ENCODE measurements around the gene TMEM63B. TPM values are rescaled to one million over a fixed set of nuclear protein-coding genes. Genes with fewer than 3 reads are reported as not detected.
"Not testable (repeated sequence)": the region's sequence is repeated elsewhere in the genome, so short reads cannot be mapped to it uniquely, and the experiment has no call there.

The TMEM63B gene
- total RNA-seq, 1 donor from 2014 or later, result 59.3 TPM

DNA sequence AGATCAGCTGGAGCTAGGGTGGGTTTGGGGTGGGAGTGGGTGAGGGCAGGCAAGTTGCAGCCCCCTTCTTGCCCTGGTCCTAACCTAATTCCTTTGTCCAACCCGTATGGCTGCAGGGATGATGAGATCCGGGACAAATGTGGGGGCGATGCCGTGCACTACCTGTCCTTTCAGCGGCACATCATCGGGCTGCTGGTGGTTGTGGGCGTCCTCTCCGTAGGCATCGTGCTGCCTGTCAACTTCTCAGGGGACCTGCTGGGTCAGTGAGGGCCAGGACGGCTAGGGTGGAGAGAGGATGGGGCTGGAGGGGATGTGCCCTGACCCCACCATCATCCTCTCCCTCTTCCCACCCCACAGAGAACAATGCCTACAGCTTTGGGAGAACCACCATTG is 12.0 kb downstream of the TMEM63B start:
- Histone ChIP-seq H3K27me3 (ENCODE audit: control insufficient read depth, insufficient read depth, low read length) (no peaks in the 10 kb centered on the region), H3K36me3 (ENCODE audit: control insufficient read depth, insufficient read depth, low read length) (peaks cover 1% of the 10 kb centered on the region), H3K4me3 (ENCODE audit: low read depth, low read length) (no peak overlapping the region)
- DNase-seq (ENCODE audit: low read depth), result no peak
- TF ChIP-seq, protein P1, sequence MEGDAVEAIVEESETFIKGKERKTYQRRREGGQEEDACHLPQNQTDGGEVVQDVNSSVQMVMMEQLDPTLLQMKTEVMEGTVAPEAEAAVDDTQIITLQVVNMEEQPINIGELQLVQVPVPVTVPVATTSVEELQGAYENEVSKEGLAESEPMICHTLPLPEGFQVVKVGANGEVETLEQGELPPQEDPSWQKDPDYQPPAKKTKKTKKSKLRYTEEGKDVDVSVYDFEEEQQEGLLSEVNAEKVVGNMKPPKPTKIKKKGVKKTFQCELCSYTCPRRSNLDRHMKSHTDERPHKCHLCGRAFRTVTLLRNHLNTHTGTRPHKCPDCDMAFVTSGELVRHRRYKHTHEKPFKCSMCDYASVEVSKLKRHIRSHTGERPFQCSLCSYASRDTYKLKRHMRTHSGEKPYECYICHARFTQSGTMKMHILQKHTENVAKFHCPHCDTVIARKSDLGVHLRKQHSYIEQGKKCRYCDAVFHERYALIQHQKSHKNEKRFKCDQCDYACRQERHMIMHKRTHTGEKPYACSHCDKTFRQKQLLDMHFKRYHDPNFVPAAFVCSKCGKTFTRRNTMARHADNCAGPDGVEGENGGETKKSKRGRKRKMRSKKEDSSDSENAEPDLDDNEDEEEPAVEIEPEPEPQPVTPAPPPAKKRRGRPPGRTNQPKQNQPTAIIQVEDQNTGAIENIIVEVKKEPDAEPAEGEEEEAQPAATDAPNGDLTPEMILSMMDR (IDR thresholded peaks at IDR 0.05; ENCODE audit: insufficient read depth, low read length, poor library complexity, severe bottlenecking), result no peak

DNA sequence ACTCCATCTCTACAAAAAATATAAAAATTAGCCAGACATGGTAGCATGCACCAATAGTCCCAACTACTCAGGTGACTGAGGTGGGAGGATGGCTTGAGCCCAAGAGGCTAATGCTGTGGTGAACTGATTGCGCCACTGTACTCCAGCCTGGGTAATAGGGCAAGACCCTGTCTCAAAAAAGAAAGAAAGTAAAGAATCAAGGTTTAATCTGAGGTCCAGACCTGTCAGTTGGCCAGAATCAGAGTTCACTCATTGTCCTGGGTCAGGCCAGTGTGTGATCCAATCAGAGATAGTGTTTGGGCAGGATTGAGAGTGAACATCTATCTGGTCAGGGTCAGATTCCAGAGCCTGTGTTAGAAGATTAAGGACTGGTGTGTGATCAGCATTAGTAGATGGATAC is 15.5 kb downstream of the TMEM63B start:
- no peak for DNase-seq (ENCODE audit: low read depth)
- TF ChIP-seq, protein P1 (IDR thresholded peaks at IDR 0.05; ENCODE audit: insufficient read depth, low read length, poor library complexity, severe bottlenecking), result no peak
- Histone ChIP-seq H3K36me3 (ENCODE audit: control insufficient read depth, insufficient read depth, low read length) (peaks cover 1% of the 10 kb centered on the region), H3K4me3 (ENCODE audit: low read depth, low read length) (no peak overlapping the region), H3K27me3 (ENCODE audit: control insufficient read depth, insufficient read depth, low read length) (no peaks in the 10 kb centered on the region)

DNA sequence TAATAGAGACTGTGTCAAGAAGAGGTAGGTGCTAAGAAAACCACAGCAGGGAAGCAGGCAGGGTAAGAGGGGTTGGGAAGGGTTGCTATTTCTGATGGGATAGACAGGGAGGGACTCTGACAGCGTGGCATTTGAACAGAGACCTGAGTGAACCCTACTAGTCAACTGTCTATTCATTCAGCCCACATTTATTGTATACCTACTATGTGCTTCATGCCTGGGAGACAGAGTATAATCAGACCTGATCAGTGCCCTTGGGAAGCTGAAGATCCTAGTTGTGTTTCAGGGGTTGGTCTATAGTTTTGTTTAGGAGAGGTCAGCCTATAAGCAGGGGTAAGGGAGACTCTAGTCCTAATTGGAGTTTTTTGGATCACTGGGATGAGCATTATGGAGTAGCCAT is 16.4 kb downstream of the TMEM63B start:
- no peak for DNase-seq (ENCODE audit: low read depth)
- Histone ChIP-seq H3K36me3 (ENCODE audit: control insufficient read depth, insufficient read depth, low read length) (peaks cover 3% of the 10 kb centered on the region), H3K27me3 (ENCODE audit: control insufficient read depth, insufficient read depth, low read length) (no peaks in the 10 kb centered on the region), H3K4me3 (ENCODE audit: low read depth, low read length) (no peak overlapping the region)
- TF ChIP-seq, protein P1 (IDR thresholded peaks at IDR 0.05; ENCODE audit: insufficient read depth, low read length, poor library complexity, severe bottlenecking), result no peak

DNA sequence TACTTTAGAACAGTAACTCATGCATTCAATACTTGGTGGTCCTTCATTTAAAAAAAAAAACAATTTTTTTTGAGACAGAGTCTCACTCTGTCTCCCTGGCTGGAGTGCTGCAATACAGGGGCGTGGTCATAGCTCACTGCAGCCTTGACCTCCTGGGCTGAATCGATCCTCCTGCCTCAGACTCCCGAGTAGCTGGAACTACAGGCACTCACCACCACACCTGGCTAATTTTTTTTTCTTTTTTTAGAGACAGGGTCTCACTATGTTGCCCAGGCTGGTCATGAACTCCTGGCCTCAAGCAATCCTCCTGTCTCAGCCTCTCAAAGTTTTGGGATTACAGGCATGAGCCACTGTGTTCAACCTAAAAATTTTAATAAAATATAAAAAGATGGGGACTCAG is 17.2 kb downstream of the TMEM63B start:
- DNase-seq (ENCODE audit: low read depth); H3K4me3 ChIP-seq (ENCODE audit: low read depth, low read length); H3K36me3 ChIP-seq (ENCODE audit: control insufficient read depth, insufficient read depth, low read length); H3K27me3 ChIP-seq (ENCODE audit: control insufficient read depth, insufficient read depth, low read length): not testable (repeated sequence)

DNA sequence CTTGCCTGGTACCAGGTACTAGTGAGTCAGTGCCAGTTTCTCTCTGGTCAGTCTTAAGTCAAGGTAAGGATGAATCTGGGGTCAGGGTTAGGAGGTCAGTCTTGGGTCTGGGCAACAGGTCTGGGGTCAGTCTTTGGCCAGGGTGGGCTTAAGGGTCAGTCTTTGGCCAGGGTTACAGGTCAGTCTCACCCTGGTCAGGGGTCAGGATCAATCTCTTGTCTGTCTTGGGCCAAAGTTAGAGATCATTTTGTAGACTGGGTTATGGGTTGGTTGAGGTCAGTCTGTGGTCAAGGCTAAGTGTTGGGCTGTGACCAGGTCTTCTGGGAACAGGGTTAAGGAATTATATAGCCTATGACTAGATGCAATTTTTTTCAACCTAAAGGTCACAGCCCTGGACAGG is 18.5 kb downstream of the TMEM63B start:
- H3K36me3 ChIP-seq (ENCODE audit: control insufficient read depth, insufficient read depth, low read length), result peaks cover 3% of the 10 kb centered on the region

DNA sequence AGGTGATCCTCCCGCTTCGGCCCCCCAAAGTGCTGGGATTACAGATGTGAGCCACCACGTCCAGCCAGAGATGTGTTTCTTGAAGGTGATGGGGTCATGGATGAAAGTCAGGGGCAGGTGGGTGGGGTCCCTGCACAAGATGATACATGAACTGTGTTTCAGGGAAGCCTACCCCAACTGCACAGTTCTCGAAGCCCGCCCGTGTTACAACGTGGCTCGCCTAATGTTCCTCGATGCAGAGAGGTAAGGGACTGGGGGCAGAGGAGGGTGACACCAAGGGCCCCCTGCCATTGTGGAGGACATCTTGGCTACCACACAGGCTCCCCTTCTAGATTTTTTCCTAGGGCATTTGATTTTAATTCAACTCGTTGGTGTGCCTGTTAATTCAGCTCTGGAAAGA is 19.3 kb downstream of the TMEM63B start:
- peaks cover 3% of the 10 kb centered on the region for H3K36me3 ChIP-seq (ENCODE audit: control insufficient read depth, insufficient read depth, low read length)

More for the DNA sequence above, 18.5 kb downstream of the TMEM63B start:
- Histone ChIP-seq H3K4me3 (ENCODE audit: low read depth, low read length) (no peak overlapping the region), H3K27me3 (ENCODE audit: control insufficient read depth, insufficient read depth, low read length) (no peaks in the 10 kb centered on the region)
- TF ChIP-seq, protein P1 (IDR thresholded peaks at IDR 0.05; ENCODE audit: insufficient read depth, low read length, poor library complexity, severe bottlenecking), result no peak
- no peak for DNase-seq (ENCODE audit: low read depth)

More for the DNA sequence above, 19.3 kb downstream of the TMEM63B start:
- TF ChIP-seq, protein P1 (IDR thresholded peaks at IDR 0.05; ENCODE audit: insufficient read depth, low read length, poor library complexity, severe bottlenecking), result no peak
- Histone ChIP-seq H3K4me3 (ENCODE audit: low read depth, low read length) (no peak overlapping the region), H3K27me3 (ENCODE audit: control insufficient read depth, insufficient read depth, low read length) (no peaks in the 10 kb centered on the region)
- DNase-seq (ENCODE audit: low read depth), result no peak

All from kidney epithelial cell (primary cell).